Activated naive CD8-positive, alpha-beta T cell treated with anti-CD3 and anti-CD28 coated beads for 36 hours (primary cell): ENCODE results near the gene PCDHGA1. TPM values are rescaled to one million over a fixed set of nuclear protein-coding genes. Genes with fewer than 3 reads are reported as not detected.

Experiments used
- DNase-seq: peaks from one replicate; pipeline ENCODE4 v3.0.0; 2021
- H3K27ac Mint-ChIP-seq: one replicate; pipeline ENCODE4 v1.8.0; 2022; ENCODE audit warnings: mild to moderate bottlenecking, moderate library complexity, mixed read lengths
- H3K27me3 Mint-ChIP-seq: one replicate; pipeline ENCODE4 v1.8.0; 2022; ENCODE audit warnings: mild to moderate bottlenecking, mixed read lengths
- H3K36me3 Mint-ChIP-seq: one replicate; pipeline ENCODE4 v1.8.0; 2021; ENCODE audit warnings: mild to moderate bottlenecking, mixed read lengths
- H3K4me1 Mint-ChIP-seq: one replicate; pipeline ENCODE4 v1.8.0; 2021; ENCODE audit warnings: mixed read lengths
- H3K4me3 Mint-ChIP-seq: one replicate; pipeline ENCODE4 v1.8.0; 2022; ENCODE audit warnings: mild to moderate bottlenecking, moderate library complexity, mixed read lengths
- H3K9me3 Mint-ChIP-seq: one replicate; pipeline ENCODE4 v1.8.0; 2022; ENCODE audit warnings: mixed read lengths
- total RNA-seq, 2 experiments: library from RNA; stranded (reverse); gene quantifications; one replicate each; pipeline ENCODE4 v1.2.3, GENCODE V29; 2021

The PCDHGA1 gene
- total RNA-seq, 2 experiments from 2014 or later = not detected

DNA sequence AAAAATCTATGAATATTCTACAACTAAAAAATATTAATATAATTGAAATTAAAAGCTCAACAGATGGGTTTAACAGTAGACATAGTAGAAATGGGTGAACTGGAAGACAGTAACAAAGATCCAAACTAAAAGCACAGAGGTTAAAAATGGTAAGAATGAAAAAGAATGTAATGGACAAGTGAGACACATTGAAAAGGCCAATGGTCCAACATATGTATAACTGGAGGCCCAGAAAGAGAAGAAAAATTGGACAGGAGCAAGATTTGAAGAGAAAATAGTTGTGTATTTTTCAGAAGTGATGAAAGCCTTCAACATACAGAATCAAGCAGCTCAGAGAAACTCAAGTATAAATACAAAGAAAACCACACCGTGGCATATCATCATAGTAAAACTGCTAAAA is 217.2 kb downstream of the PCDHGA1 start:
- peaks cover 72% of the 10 kb centered on the region for H3K36me3 Mint-ChIP-seq
- no peaks in the 10 kb centered on the region for H3K27me3 Mint-ChIP-seq
- peaks cover 22% of the 10 kb centered on the region for H3K4me1 Mint-ChIP-seq
- no peak overlapping the region for H3K4me3 Mint-ChIP-seq
- H3K27ac Mint-ChIP-seq = no peak overlapping the region
- H3K9me3 Mint-ChIP-seq = peaks cover 9% of the 10 kb centered on the region
- DNase-seq = no peak

DNA sequence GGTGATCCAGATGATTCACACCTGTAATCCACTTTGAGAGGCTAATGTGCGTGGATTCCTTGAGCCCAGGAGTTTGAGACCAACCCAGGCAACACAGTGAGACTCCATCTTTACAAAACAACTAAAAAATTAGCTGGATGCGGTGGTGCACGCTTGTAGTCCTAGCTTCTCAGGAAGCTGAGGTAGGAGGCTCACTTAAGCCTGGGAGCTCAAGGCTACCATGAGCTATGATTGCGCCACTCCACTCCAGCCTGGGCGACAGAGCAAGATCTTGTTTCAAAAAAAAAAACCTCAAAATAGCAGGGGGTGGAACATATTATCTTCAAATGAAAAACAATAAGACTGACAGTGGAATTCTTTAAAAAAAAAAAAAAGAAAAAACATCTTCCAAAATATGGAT is 217.6 kb downstream of the PCDHGA1 start:
- Mint-ChIP-seq H3K27me3 (no peaks in the 10 kb centered on the region), H3K9me3 (peaks cover 9% of the 10 kb centered on the region), H3K36me3 (peaks cover 68% of the 10 kb centered on the region), H3K4me1 (peaks cover 25% of the 10 kb centered on the region), H3K4me3 (no peak overlapping the region), H3K27ac (no peak overlapping the region)
- no peak for DNase-seq

DNA sequence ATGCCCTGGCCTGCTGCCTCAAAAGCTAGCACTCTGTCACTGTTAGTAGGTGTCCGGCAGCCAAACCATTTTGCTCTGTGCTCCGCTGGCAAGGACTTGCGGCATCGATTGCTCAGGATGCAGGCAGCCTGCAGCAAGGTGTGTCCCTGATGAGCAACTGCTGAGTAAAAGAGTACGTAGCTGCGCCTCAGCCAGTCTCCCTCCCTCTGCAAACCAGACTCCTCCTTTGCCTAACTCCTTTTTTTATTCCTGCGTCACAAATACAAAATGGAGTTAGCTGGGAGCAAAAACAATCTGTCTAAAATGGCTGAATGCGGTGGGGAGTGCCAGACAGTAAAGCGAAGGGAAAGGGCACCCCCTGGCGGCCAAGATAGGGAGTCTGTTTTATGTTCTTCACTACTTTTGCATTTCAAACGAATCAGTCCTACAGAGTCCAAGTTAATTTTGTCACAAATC is 227.4 kb downstream of the PCDHGA1 start:
- Mint-ChIP-seq H3K27me3 (no peaks in the 10 kb centered on the region), H3K27ac (peak overlapping the region; percentile 40), H3K36me3 (peaks cover 31% of the 10 kb centered on the region), H3K9me3 (no peaks in the 10 kb centered on the region), H3K4me1 (peaks cover 20% of the 10 kb centered on the region), H3K4me3 (no peak overlapping the region)
- DNase-seq = peak; percentile 62

DNA sequence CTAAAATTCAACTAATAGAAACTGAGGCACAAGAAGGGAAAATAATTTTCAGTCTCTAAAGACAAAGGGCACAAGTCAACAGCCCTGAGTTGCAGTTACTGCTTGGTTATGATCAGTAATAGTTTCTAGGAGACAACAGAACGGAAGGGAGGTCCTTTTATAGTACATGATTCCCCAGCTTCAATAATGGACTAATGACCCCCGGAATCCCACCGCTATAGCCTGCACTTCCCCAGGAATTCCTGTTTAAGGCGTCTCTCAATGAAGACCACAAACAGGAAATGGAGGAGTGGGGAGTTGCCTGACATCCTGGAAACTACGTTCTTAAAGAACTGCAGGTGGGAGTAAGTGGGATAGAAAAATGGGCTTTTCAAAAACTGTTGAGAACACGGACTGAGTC is 227.8 kb downstream of the PCDHGA1 start:
- no peak for DNase-seq

DNA sequence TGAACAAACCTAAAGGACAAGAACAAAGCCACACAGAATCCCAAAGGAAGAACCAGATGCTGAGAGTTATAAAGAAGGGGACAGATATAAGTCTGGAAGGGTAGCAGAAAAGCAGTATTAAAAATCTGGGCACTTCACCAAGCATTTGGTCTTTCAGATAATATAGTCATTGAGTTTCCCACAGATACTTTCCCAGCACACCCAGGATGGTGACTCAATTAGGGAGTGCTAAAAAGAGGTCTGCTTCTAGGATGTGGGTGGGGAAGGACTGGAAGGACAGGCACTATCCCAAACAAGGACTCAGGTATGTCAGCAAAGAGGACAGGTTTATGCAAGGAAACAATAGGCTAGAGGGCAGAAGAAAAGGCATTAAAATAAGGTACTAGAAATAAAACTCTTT is 229.1 kb downstream of the PCDHGA1 start:
- Mint-ChIP-seq H3K27me3 (no peaks in the 10 kb centered on the region), H3K27ac (no peak overlapping the region), H3K4me1 (peaks cover 27% of the 10 kb centered on the region), H3K36me3 (peaks cover 49% of the 10 kb centered on the region), H3K9me3 (no peaks in the 10 kb centered on the region), H3K4me3 (no peak overlapping the region)
- no peak for DNase-seq

More for the DNA sequence above, 227.8 kb downstream of the PCDHGA1 start:
- Mint-ChIP-seq H3K36me3 (peaks cover 36% of the 10 kb centered on the region), H3K4me1 (peaks cover 18% of the 10 kb centered on the region), H3K4me3 (no peak overlapping the region), H3K27me3 (no peaks in the 10 kb centered on the region), H3K27ac (peak overlapping the region; percentile 31), H3K9me3 (no peaks in the 10 kb centered on the region)

DNA sequence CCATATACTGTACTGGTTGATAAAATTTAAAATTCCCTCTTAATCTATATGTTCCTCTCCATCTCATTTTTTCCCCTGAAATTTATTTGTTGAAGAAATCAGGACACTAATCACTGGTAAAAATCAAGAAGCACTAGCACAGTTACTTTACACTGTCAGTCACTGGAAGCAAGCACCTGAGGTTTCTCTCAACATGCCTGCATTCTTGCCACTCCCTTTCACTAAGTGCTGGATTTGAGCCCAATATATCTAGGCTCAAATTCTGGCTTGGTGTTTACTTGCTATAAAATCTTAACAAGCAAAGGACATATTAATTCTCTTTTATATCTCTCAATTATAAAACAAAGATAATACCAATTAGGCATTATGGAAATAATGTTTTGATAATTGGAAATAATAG is 229.8 kb downstream of the PCDHGA1 start:
- Mint-ChIP-seq H3K27me3 (no peaks in the 10 kb centered on the region), H3K4me3 (no peak overlapping the region), H3K36me3 (peaks cover 51% of the 10 kb centered on the region), H3K4me1 (peaks cover 29% of the 10 kb centered on the region), H3K27ac (peak overlapping the region; percentile 51), H3K9me3 (no peaks in the 10 kb centered on the region)
- DNase-seq = no peak

DNA sequence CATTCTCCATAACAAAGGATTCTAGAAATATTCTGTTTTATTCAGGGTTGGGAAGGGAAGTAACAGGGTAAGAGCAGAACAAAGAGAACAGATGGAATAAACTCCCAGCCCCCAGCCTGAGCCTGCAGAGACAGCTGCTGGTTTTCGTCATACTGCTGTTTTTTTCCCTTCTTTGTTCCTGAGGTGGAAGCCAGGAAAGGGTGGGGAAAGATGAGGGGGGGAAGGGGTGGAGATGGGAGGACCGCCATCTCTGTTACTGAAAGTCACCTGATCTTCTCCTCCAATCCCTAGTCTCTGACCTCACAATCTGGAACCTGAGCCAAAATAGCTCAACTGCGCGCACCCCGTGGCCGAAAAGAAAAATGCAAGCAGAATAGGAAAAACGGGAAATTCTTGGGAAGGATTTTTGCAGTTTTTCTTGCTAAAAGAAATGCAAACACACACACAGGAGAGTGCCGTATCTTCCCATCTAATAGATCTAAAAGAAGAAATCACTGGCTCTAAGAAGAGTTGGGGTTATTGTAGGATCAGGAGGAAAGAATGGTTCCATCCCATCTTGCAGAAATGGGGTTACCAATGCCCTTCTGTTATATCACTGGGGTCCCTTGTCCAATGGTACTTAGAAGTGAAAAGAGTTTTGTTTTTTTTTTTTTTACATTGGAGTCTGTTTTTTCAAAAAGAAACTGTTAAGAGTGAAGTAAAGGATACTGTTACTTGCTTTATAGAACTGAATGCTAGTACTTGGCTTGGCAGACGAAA is 230.6 kb downstream of the PCDHGA1 start:
- Mint-ChIP-seq H3K4me1 (peaks cover 34% of the 10 kb centered on the region), H3K27ac (peak overlapping the region; percentile 51), H3K36me3 (peaks cover 55% of the 10 kb centered on the region), H3K4me3 (no peak overlapping the region), H3K27me3 (no peaks in the 10 kb centered on the region), H3K9me3 (no peaks in the 10 kb centered on the region)
- no peak for DNase-seq

Other genes starting within 250 kb of the PCDHGA1 start
- gene PCDHB2, start 235.9 kb upstream of the PCDHGA1 start, total RNA-seq = not detected
- gene PCDHB3, start 230.0 kb upstream of the PCDHGA1 start, total RNA-seq = not detected
- gene PCDHB4, start 208.7 kb upstream of the PCDHGA1 start, total RNA-seq = not detected
- not detected for gene PCDHB5, start 195.3 kb upstream of the PCDHGA1 start, total RNA-seq
- not detected for gene PCDHB6, start 180.5 kb upstream of the PCDHGA1 start, total RNA-seq
- gene PCDHB7, start 157.9 kb upstream of the PCDHGA1 start, total RNA-seq = not detected
- gene PCDHB8, start 152.7 kb upstream of the PCDHGA1 start, total RNA-seq = not detected
- gene PCDHB16, start 148.1 kb upstream of the PCDHGA1 start, total RNA-seq = not detected
- gene PCDHB9, start 143.4 kb upstream of the PCDHGA1 start, total RNA-seq = not detected
- gene PCDHB10, start 138.2 kb upstream of the PCDHGA1 start, total RNA-seq = not detected
- not detected for gene PCDHB11, start 130.9 kb upstream of the PCDHGA1 start, total RNA-seq
- not detected for gene PCDHB12, start 121.8 kb upstream of the PCDHGA1 start, total RNA-seq
- gene PCDHB13, start 116.6 kb upstream of the PCDHGA1 start, total RNA-seq = not detected
- not detected for gene PCDHB14, start 107.2 kb upstream of the PCDHGA1 start, total RNA-seq
- gene PCDHB15, start 85.1 kb upstream of the PCDHGA1 start, total RNA-seq = not detected
- gene SLC25A2, start 26.5 kb upstream of the PCDHGA1 start, total RNA-seq = under 1 TPM in 1 of 2 experiments, not detected in 1; 0.21 TPM
- 10 to 100 TPM; 60.4 to 60.5 TPM for gene TAF7, start 9.7 kb upstream of the PCDHGA1 start, total RNA-seq
- gene PCDHGA2, start 8.2 kb downstream of the PCDHGA1 start, total RNA-seq = not detected
- gene PCDHGA3, start 13.3 kb downstream of the PCDHGA1 start, total RNA-seq = not detected
- not detected for gene PCDHGB1, start 19.6 kb downstream of the PCDHGA1 start, total RNA-seq
- under 1 TPM in 1 of 2 experiments, not detected in 1; 0.12 TPM for gene PCDHGA4, start 24.5 kb downstream of the PCDHGA1 start, total RNA-seq
- gene PCDHGB2, start 29.5 kb downstream of the PCDHGA1 start, total RNA-seq = under 1 TPM in 1 of 2 experiments, not detected in 1; 0.10 TPM
- under 1 TPM in 1 of 2 experiments, not detected in 1; 0.06 TPM for gene PCDHGA5, start 33.6 kb downstream of the PCDHGA1 start, total RNA-seq
- not detected for gene PCDHGB3, start 39.7 kb downstream of the PCDHGA1 start, total RNA-seq
- gene PCDHGA6, start 43.4 kb downstream of the PCDHGA1 start, total RNA-seq = under 1 TPM; 0.08 TPM
- gene PCDHGA7, start 52.2 kb downstream of the PCDHGA1 start, total RNA-seq = not detected
- not detected for gene PCDHGB4, start 57.2 kb downstream of the PCDHGA1 start, total RNA-seq
- gene PCDHGA8, start 62.1 kb downstream of the PCDHGA1 start, total RNA-seq = not detected
- gene PCDHGB5, start 67.4 kb downstream of the PCDHGA1 start, total RNA-seq = under 1 TPM; 0.16 to 0.26 TPM
- gene PCDHGA9, start 72.3 kb downstream of the PCDHGA1 start, total RNA-seq = not detected
- gene PCDHGB6, start 77.5 kb downstream of the PCDHGA1 start, total RNA-seq = not detected
- gene PCDHGA10, start 82.5 kb downstream of the PCDHGA1 start, total RNA-seq = under 1 TPM in 1 of 2 experiments, not detected in 1; 0.06 TPM
- gene PCDHGB7, start 87.2 kb downstream of the PCDHGA1 start, total RNA-seq = not detected
- under 1 TPM in 1 of 2 experiments, not detected in 1; 0.06 TPM for gene PCDHGA11, start 90.5 kb downstream of the PCDHGA1 start, total RNA-seq
- under 1 TPM in 1 of 2 experiments, not detected in 1; 0.08 TPM for gene PCDHGA12, start 100.0 kb downstream of the PCDHGA1 start, total RNA-seq
- under 1 TPM in 1 of 2 experiments, not detected in 1; 0.33 TPM for gene PCDHGC3, start 145.5 kb downstream of the PCDHGA1 start, total RNA-seq
- gene PCDHGC4, start 154.5 kb downstream of the PCDHGA1 start, total RNA-seq = not detected
- not detected for gene PCDHGC5, start 158.6 kb downstream of the PCDHGA1 start, total RNA-seq